GM15510 (cell line): Measurements from ENCODE around the gene KIF22.
A peak's percentile ranks its signal among the peaks of the same experiment; 100 is the strongest.

Source experiments
- POLR2A ChIP-seq: IDR thresholded peaks from 3 replicates; pipeline ENCODE4 v1.6.1; 2011; ENCODE audit warnings: borderline replicate concordance; ENCODE audit not compliant: insufficient read length; ENCODE audit errors: extremely low read depth

KIF22 gene

GRCh38 chr16:29809031-29809747 lies 18.6 kb downstream of the KIF22 start:
- no peak for TF ChIP-seq POLR2A

- TF ChIP-seq POLR2A: no peak
Observed at GRCh38 chr16:29809850-29810698, 19.5 kb downstream of the KIF22 start.

GRCh38 chr16:29810699-29811169 lies 20.2 kb downstream of the KIF22 start:
- TF ChIP-seq POLR2A: no peak

- peak; percentile 38 for TF ChIP-seq POLR2A
Observed at GRCh38 chr16:29811170-29811895, 20.8 kb downstream of the KIF22 start.

GRCh38 chr16:29811896-29812665 lies 21.5 kb downstream of the KIF22 start, which contains the start of gene PRRT2:
TSS of gene PRRT2 (plus strand) at chr16:29812193. CDS start at chr16:29813055, 862 bp downstream.
- TF ChIP-seq POLR2A: no peak

GRCh38 chr16:29812754-29813643 lies 22.4 kb downstream of the KIF22 start:
- no peak for TF ChIP-seq POLR2A

- no peak for TF ChIP-seq POLR2A
Observed at GRCh38 chr16:29813644-29814562, 23.4 kb downstream of the KIF22 start.

GRCh38 chr16:29814592-29814991 lies 24.0 kb downstream of the KIF22 start:
- no peak for TF ChIP-seq POLR2A

GRCh38 chr16:29815032-29815721 lies 24.6 kb downstream of the KIF22 start:
- TF ChIP-seq POLR2A: no peak

GRCh38 chr16:29815793-29816693 lies 25.5 kb downstream of the KIF22 start, which contains the start of gene PAGR1:
TSS of gene PAGR1 (plus strand) at chr16:29816152. CDS start at chr16:29816526, 374 bp downstream.
- TF ChIP-seq POLR2A: peak; percentile 75
